Measurements from ENCODE around the gene SPINK8. TPM values are rescaled to one million over a fixed set of nuclear protein-coding genes. Genes with fewer than 3 reads are reported as not detected.

SPINK8 gene
- total RNA-seq: not detected

DNA sequence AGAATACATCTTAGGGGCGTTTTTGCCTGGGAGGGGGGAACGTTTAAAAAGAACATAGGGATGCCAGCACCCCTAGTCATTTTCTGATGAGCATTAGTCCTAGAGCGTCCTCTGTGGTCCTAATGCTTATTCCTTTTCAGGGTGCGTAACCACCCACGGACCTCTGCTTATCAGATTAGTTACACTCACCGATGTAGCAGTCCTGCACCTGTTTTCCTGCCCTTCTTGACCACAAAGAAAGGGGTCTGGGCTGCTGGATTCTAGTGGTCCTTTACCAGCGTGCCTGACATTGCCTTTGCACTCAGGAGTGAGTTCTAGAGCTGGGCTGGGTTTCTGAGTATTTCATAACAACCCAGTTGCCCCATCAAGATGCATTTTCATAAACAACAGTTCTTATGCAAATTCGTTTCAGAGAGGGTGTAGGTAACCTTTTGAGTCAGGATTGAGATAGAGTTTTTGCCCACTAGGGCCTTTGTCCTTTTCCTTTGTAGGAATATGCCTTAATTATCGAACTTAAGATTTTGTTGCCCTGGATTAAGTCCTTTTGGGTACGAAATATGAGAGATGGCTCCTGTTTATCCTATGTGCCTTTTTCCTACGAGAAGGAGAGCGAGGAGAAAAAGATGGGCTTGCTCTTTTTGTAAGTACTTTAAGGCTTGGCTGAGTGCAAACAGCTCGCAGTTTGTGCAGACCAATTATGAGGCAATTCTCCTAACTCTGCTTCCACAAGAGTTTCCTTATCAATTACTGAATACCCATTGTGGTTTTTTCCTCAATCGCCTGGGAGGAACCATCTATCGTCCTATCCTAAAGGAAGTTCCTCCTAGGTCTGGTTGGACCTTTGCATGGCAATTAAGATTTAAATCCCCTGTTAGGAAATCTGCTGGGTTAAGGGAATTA, at the start of gene SPINK8:
SPINK8 (minus strand) TSS at position 316 of the 900 bp plus-strand sequence. CDS start 5,320 bp downstream, outside the sequence.

DNA sequence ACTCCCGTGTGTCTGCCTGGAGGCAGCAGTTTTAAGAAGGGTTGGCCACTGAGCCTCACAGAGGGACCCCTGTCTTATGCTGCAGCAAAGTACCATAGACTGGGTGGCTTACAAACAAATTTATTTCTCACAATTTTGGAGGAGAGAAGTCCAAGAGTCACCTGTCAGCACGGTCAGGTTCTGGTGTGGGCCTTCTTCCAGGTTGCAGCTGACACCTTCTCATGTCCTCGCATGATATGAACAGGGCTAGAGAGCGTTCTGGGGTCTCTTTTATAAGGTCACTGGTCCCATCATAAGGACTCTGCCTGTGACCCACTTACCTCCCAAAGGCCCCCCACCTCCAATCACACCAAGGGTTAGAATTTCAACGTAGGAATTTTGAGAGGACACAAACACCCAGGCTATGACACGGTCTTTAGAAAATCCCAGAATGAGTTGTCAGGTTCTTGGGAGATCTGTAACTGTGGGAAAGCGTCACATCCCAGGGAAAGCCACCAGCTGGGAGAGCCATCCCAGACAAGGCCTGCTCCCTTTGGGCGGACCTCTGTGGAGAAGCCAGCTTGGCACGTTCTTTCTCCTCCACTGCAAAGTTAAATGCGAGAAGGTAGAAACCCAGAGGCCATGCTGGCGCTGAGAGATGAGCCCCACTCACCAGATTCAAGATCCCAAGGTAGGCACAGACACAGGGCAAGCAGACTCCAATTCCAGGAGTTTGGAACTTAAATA, 38.4 kb upstream of the SPINK8 start, which contains the start of gene FBXW12:
FBXW12 (plus strand) TSS at position 569 of the 726 bp plus-strand sequence. CDS start 549 bp downstream, outside the sequence.

GRCh38 chr3:48301020-48301799, 32.3 kb downstream of the SPINK8 start, which contains the start of gene NME6:
Gene NME6, minus strand, starts transcription at chr3:48301367.

Other genes starting within 250 kb of the SPINK8 start
- 4.6 TPM for gene CDC25A, start 145.2 kb downstream of the SPINK8 start, total RNA-seq
- gene CAMP, start 110.2 kb downstream of the SPINK8 start, total RNA-seq: not detected
- 26.1 TPM for gene ZNF589, start 92.6 kb downstream of the SPINK8 start, total RNA-seq
- gene NME6, start 32.3 kb downstream of the SPINK8 start, total RNA-seq: 35.7 TPM
- gene FBXW12, start 38.6 kb upstream of the SPINK8 start, total RNA-seq: not detected
- gene PLXNB1, start 96.4 kb upstream of the SPINK8 start, total RNA-seq: 92.6 TPM
- 10.4 TPM for gene CCDC51, start 106.5 kb upstream of the SPINK8 start, total RNA-seq
- 194 TPM for gene TMA7, start 106.6 kb upstream of the SPINK8 start, total RNA-seq
- gene ATRIP, start 113.1 kb upstream of the SPINK8 start, total RNA-seq: 8.9 TPM
- gene SHISA5, start 170.5 kb upstream of the SPINK8 start, total RNA-seq: 56.9 TPM
- 9.6 TPM for gene PFKFB4, start 223.1 kb upstream of the SPINK8 start, total RNA-seq
- gene UCN2, start 230.1 kb upstream of the SPINK8 start, total RNA-seq: 0.33 TPM

All from camera-type eye (tissue), 1 donor.